ENCODE results near the gene TNFSF11. TPM values are rescaled to one million over a fixed set of nuclear protein-coding genes. Genes with fewer than 3 reads are reported as not detected.

The TNFSF11 gene
- total and polyA plus RNA-seq, 2 experiments from 2014 or later, result 9.9 TPM

GRCh38 chr13:42625611-42626010 is 51.7 kb downstream of the TNFSF11 start:
- no peaks in the 10 kb centered on the region for H3K27me3 Mint-ChIP-seq (ENCODE audit: insufficient read depth, low read depth, poor library complexity)
- H3K27me3 ChIP-seq (ENCODE audit: insufficient read depth), result no peaks in the 10 kb centered on the region
- DNase-seq (ENCODE audit: low spot score) (no peak), ATAC-seq (no peak)
- no peak overlapping the region for H3K4me3 ChIP-seq
- H3K36me3 ChIP-seq (ENCODE audit: insufficient read depth), result no peaks in the 10 kb centered on the region
- H3K4me3 Mint-ChIP-seq, result no peak overlapping the region
- H3F3A ChIP-seq (replicated peaks; ENCODE audit: low read depth), result no peaks in the 10 kb centered on the region
- H3K4me1 ChIP-seq (ENCODE audit: insufficient read depth), result no peaks in the 10 kb centered on the region
- no peaks in the 10 kb centered on the region; the same call in 2 of the 3 replicates for H3K36me3 Mint-ChIP-seq (ENCODE audit: low read depth)
- H3K79me2 ChIP-seq (replicated peaks; ENCODE audit: insufficient read depth), result no peaks in the 10 kb centered on the region
- no peaks in the 10 kb centered on the region for H3K4me1 Mint-ChIP-seq
- H3K9me3 Mint-ChIP-seq, result no peaks in the 10 kb centered on the region
- H2AFZ ChIP-seq, result no peak overlapping the region
- TF ChIP-seq STAT1 (IDR thresholded peaks at IDR 0.05; ENCODE audit: unreplicated experiment) (no peak), ZNF114 (CRISPR knock-in tag; IDR thresholded peaks at IDR 0.05) (no peak), ZNF462 (CRISPR knock-in tag; IDR thresholded peaks at IDR 0.05) (no peak), CTCF (conservative IDR thresholded peaks at IDR 0.05; ENCODE audit: low read depth in 2 of 2) (no peak), EZH2phosphoT487 (IDR thresholded peaks at IDR 0.05; ENCODE audit: unreplicated experiment) (no peak), ZNF331 (CRISPR knock-in tag; IDR thresholded peaks at IDR 0.05; ENCODE audit: low read depth) (no peak), NANOG (IDR thresholded peaks at IDR 0.05; ENCODE audit: borderline replicate concordance) (no peak), JUNB (IDR thresholded peaks at IDR 0.05; ENCODE audit: unreplicated experiment) (no peak), EZH2 (IDR thresholded peaks at IDR 0.05; ENCODE audit: low read depth, unreplicated experiment) (no peak), ETS1 (IDR thresholded peaks at IDR 0.05) (no peak), POLR2AphosphoS5 (IDR thresholded peaks at IDR 0.05; ENCODE audit: low read depth) (no peak), REST (IDR thresholded peaks at IDR 0.05; ENCODE audit: unreplicated experiment) (no peak), CREB1 (CRISPR knock-in tag; IDR thresholded peaks at IDR 0.05; ENCODE audit: low read depth) (no peak)
- no peaks in the 10 kb centered on the region for H4K20me1 ChIP-seq (replicated peaks; ENCODE audit: insufficient read depth)
- H3K4me2 ChIP-seq, result no peak overlapping the region
- H3K27ac Mint-ChIP-seq, result no peak overlapping the region
- no peak overlapping the region for H3K27ac ChIP-seq (ENCODE audit: low read depth)
- peaks cover 24% of the 10 kb centered on the region for H3K9me2 ChIP-seq (ENCODE audit: insufficient read depth)
